Panc1 (cell line): ENCODE data around the gene BRD2.

Experiments
- CTCF ChIP-seq: fragments of 450-650 bp; IDR thresholded peaks from 2 replicates; pipeline ENCODE4 v1.5.1; 2017; ENCODE audit warnings: mild to moderate bottlenecking
- POLR2AphosphoS5 ChIP-seq: IDR thresholded peaks from 2 replicates; pipeline ENCODE4 v1.6.1; 2012; ENCODE audit warnings: mild to moderate bottlenecking, low read depth, low read length, moderate library complexity
- TCF7L2 ChIP-seq: IDR thresholded peaks from 2 replicates; pipeline ENCODE4 v1.6.1; 2011; ENCODE audit warnings: mild to moderate bottlenecking, low read depth, low read length, inconsistent platforms
- TF ChIP-seq, protein P1 (sequence below), 2 experiments: IDR thresholded peaks; 2 replicates each; pipeline ENCODE4 v1.6.1; 2011 to 2012; ENCODE audit warnings: low read depth in 2 of 2, control low read depth in 1 of 2, low read length in 1 of 2, mild to moderate bottlenecking in 1 of 2, moderate library complexity in 1 of 2; ENCODE audit not compliant: insufficient read depth in 1 of 2

DNA sequence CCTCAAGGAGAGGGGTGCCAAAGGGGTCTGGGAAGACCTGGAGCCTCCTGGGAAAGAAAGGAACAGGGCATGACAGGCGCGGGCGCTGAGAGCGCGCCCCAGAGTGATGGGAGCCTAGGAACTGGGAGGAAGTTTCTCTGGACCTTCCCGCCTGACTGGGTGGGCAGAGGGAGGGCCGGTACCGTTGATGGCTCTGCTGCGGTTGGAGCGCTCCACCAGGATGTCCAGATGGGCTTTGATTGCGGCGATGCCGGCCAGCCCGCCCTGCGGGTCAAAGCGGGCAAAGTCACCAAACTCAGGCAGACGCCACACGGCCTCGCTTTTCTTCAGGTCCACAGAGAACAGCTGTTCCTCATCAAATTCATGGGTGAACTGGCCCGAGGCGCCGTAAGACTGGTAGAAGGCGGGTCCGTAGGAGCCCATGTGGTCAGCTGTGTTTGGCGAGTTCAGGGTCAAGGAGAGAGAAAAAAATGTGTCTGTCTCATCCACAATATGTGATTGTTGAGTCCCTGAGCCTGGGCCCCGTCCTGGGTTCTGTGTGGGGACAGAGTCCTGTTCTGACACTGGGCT, 39.5 kb downstream of the BRD2 start:
- no peak for TF ChIP-seq CTCF
- TF ChIP-seq, protein P1, sequence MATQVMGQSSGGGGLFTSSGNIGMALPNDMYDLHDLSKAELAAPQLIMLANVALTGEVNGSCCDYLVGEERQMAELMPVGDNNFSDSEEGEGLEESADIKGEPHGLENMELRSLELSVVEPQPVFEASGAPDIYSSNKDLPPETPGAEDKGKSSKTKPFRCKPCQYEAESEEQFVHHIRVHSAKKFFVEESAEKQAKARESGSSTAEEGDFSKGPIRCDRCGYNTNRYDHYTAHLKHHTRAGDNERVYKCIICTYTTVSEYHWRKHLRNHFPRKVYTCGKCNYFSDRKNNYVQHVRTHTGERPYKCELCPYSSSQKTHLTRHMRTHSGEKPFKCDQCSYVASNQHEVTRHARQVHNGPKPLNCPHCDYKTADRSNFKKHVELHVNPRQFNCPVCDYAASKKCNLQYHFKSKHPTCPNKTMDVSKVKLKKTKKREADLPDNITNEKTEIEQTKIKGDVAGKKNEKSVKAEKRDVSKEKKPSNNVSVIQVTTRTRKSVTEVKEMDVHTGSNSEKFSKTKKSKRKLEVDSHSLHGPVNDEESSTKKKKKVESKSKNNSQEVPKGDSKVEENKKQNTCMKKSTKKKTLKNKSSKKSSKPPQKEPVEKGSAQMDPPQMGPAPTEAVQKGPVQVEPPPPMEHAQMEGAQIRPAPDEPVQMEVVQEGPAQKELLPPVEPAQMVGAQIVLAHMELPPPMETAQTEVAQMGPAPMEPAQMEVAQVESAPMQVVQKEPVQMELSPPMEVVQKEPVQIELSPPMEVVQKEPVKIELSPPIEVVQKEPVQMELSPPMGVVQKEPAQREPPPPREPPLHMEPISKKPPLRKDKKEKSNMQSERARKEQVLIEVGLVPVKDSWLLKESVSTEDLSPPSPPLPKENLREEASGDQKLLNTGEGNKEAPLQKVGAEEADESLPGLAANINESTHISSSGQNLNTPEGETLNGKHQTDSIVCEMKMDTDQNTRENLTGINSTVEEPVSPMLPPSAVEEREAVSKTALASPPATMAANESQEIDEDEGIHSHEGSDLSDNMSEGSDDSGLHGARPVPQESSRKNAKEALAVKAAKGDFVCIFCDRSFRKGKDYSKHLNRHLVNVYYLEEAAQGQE (IDR thresholded peaks at IDR 0.05; ENCODE audit: insufficient read depth in 1 of 2, low read depth in 2 of 2, low read length in 1 of 2), result no peak
- TF ChIP-seq POLR2AphosphoS5, result no peak
- no peak for TF ChIP-seq TCF7L2
